Measurements from ENCODE around the gene RASSF8.
A peak's percentile ranks its signal among the peaks of the same experiment; 100 is the strongest.

Gene RASSF8

GRCh38 chr12:26014085-26014484 is 55.6 kb downstream of the RASSF8 start:
- TF ChIP-seq POLR2A (IDR thresholded peaks at IDR 0.05; ENCODE audit: low read length) (no peak), GATA1 (IDR thresholded peaks at IDR 0.05; ENCODE audit: low read depth, low read length) (no peak)
- DNase-seq = no peak

GRCh38 chr12:26016516-26016915 is 58.0 kb downstream of the RASSF8 start:
- DNase-seq = no peak
- TF ChIP-seq POLR2A (IDR thresholded peaks at IDR 0.05; ENCODE audit: low read length) (no peak), GATA1 (IDR thresholded peaks at IDR 0.05; ENCODE audit: low read depth, low read length) (no peak)

- peak; percentile 15 to 34 for DNase-seq
- TF ChIP-seq GATA1 (IDR thresholded peaks at IDR 0.05; ENCODE audit: low read depth, low read length) (no peak), POLR2A (IDR thresholded peaks at IDR 0.05; ENCODE audit: low read length) (no peak)
Measured at GRCh38 chr12:26017484-26018211, 59.2 kb downstream of the RASSF8 start.

GRCh38 chr12:26018926-26019325 is 60.4 kb downstream of the RASSF8 start:
- DNase-seq = no peak
- TF ChIP-seq POLR2A (IDR thresholded peaks at IDR 0.05; ENCODE audit: low read length) = no peak
- TF ChIP-seq GATA1 (IDR thresholded peaks at IDR 0.05; ENCODE audit: low read depth, low read length) = no peak

GRCh38 chr12:26021534-26021933 is 63.1 kb downstream of the RASSF8 start:
- DNase-seq = no peak
- TF ChIP-seq GATA1 (IDR thresholded peaks at IDR 0.05; ENCODE audit: low read depth, low read length) = no peak
- TF ChIP-seq POLR2A (IDR thresholded peaks at IDR 0.05; ENCODE audit: low read length) = no peak

GRCh38 chr12:26022043-26022442 is 63.6 kb downstream of the RASSF8 start:
- TF ChIP-seq POLR2A (IDR thresholded peaks at IDR 0.05; ENCODE audit: low read length) (no peak), GATA1 (IDR thresholded peaks at IDR 0.05; ENCODE audit: low read depth, low read length) (no peak)

GRCh38 chr12:26026713-26027112 is 68.2 kb downstream of the RASSF8 start:
- TF ChIP-seq POLR2A (IDR thresholded peaks at IDR 0.05; ENCODE audit: low read length) (no peak), GATA1 (IDR thresholded peaks at IDR 0.05; ENCODE audit: low read depth, low read length) (no peak)
- DNase-seq = no peak

More at GRCh38 chr12:26022043-26022442, 63.6 kb downstream of the RASSF8 start:
- no peak for DNase-seq

GRCh38 chr12:26027401-26027800 is 68.9 kb downstream of the RASSF8 start:
- TF ChIP-seq GATA1 (IDR thresholded peaks at IDR 0.05; ENCODE audit: low read depth, low read length) (no peak), POLR2A (IDR thresholded peaks at IDR 0.05; ENCODE audit: low read length) (no peak)
- DNase-seq = no peak

GRCh38 chr12:26028953-26029735 is 70.7 kb downstream of the RASSF8 start:
- peak; percentile 22 to 56 for DNase-seq
- TF ChIP-seq GATA1 (IDR thresholded peaks at IDR 0.05; ENCODE audit: low read depth, low read length) (no peak), POLR2A (IDR thresholded peaks at IDR 0.05; ENCODE audit: low read length) (no peak)

GRCh38 chr12:26029736-26030022 is 71.2 kb downstream of the RASSF8 start:
- no peak for TF ChIP-seq POLR2A (IDR thresholded peaks at IDR 0.05; ENCODE audit: low read length)
- no peak for TF ChIP-seq GATA1 (IDR thresholded peaks at IDR 0.05; ENCODE audit: low read depth, low read length)
- DNase-seq = no peak

GRCh38 chr12:26030371-26030770 is 71.9 kb downstream of the RASSF8 start:
- no peak for TF ChIP-seq GATA1 (IDR thresholded peaks at IDR 0.05; ENCODE audit: low read depth, low read length)
- no peak for TF ChIP-seq POLR2A (IDR thresholded peaks at IDR 0.05; ENCODE audit: low read length)
- no peak for DNase-seq

- TF ChIP-seq POLR2A (IDR thresholded peaks at IDR 0.05; ENCODE audit: low read length) = no peak
- no peak for TF ChIP-seq GATA1 (IDR thresholded peaks at IDR 0.05; ENCODE audit: low read depth, low read length)
- no peak for DNase-seq
Measured at GRCh38 chr12:26031318-26031717, 72.8 kb downstream of the RASSF8 start.

- no peak for DNase-seq
- TF ChIP-seq GATA1 (IDR thresholded peaks at IDR 0.05; ENCODE audit: low read depth, low read length) (no peak), POLR2A (IDR thresholded peaks at IDR 0.05; ENCODE audit: low read length) (no peak)
Measured at GRCh38 chr12:26031827-26032226, 73.3 kb downstream of the RASSF8 start.

- TF ChIP-seq GATA1 (IDR thresholded peaks at IDR 0.05; ENCODE audit: low read depth, low read length) (no peak), POLR2A (IDR thresholded peaks at IDR 0.05; ENCODE audit: low read length) (no peak)
- no peak for DNase-seq
Measured at GRCh38 chr12:26032290-26032689, 73.8 kb downstream of the RASSF8 start.

GRCh38 chr12:26032719-26033241 is 74.3 kb downstream of the RASSF8 start:
- DNase-seq = no peak
- TF ChIP-seq POLR2A (IDR thresholded peaks at IDR 0.05; ENCODE audit: low read length) = no peak
- no peak for TF ChIP-seq GATA1 (IDR thresholded peaks at IDR 0.05; ENCODE audit: low read depth, low read length)

All from erythroblast (primary cell).